ENCODE results near the gene PSG6.
"Not testable (repeated sequence)": the region's sequence is repeated elsewhere in the genome, so short reads cannot be mapped to it uniquely, and the experiment has no call there.

The PSG6 gene

GRCh38 chr19:42911731-42912130 lies 6.0 kb downstream of the PSG6 start:
- not testable (repeated sequence) for H3K27ac ChIP-seq; H3K9ac ChIP-seq; H3K36me3 ChIP-seq (ENCODE audit: insufficient read depth); H3K79me2 ChIP-seq (ENCODE audit: insufficient read depth, low read depth); H3K4me2 ChIP-seq; H4K20me1 ChIP-seq (ENCODE audit: insufficient read depth); H3K4me3 ChIP-seq (IDR thresholded peaks at IDR 0.05; ENCODE audit: insufficient read depth, low read depth, low read length); H3K4me1 ChIP-seq (ENCODE audit: low read depth, poor library complexity, severe bottlenecking); H2AFZ ChIP-seq (ENCODE audit: low read depth); H3K27me3 ChIP-seq (ENCODE audit: insufficient read depth, low read depth)

- H3K27me3 ChIP-seq (ENCODE audit: insufficient read depth, low read depth); H3K4me3 ChIP-seq (IDR thresholded peaks at IDR 0.05; ENCODE audit: insufficient read depth, low read depth, low read length); H3K4me1 ChIP-seq (ENCODE audit: low read depth, poor library complexity, severe bottlenecking); H3K27ac ChIP-seq; H4K20me1 ChIP-seq (ENCODE audit: insufficient read depth); H2AFZ ChIP-seq (ENCODE audit: low read depth); H3K36me3 ChIP-seq (ENCODE audit: insufficient read depth); H3K79me2 ChIP-seq (ENCODE audit: insufficient read depth, low read depth); H3K9ac ChIP-seq; H3K4me2 ChIP-seq: not testable (repeated sequence)
These were observed 11.5 kb downstream of the PSG6 start for GRCh38 chr19:42906162-42906561.

DNA sequence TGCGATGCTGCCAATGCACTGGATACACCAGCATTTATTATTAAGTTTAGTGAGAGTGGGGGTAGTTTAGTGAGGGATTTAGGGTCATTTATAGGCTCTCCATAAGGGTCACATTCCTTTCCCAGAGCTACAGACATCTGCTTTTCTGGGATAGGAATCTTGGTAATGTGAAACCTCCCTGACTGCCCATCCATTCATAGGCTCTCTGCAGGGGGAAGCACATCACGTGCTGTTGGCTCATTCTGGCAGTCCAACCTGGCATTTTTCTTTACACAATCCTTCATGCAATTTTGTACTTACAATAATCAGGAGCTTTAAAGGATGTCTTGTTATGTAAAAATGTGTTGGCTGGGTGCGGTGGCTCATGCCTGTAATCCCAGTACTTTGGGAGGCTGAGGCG lies 17.1 kb downstream of the PSG6 start:
- H4K20me1 ChIP-seq (ENCODE audit: insufficient read depth); H3K27ac ChIP-seq; H2AFZ ChIP-seq (ENCODE audit: low read depth); H3K4me3 ChIP-seq (IDR thresholded peaks at IDR 0.05; ENCODE audit: insufficient read depth, low read depth, low read length); H3K4me2 ChIP-seq; H3K79me2 ChIP-seq (ENCODE audit: insufficient read depth, low read depth); H3K4me1 ChIP-seq (ENCODE audit: low read depth, poor library complexity, severe bottlenecking); H3K27me3 ChIP-seq (ENCODE audit: insufficient read depth, low read depth); H3K9ac ChIP-seq; H3K36me3 ChIP-seq (ENCODE audit: insufficient read depth): not testable (repeated sequence)

DNA sequence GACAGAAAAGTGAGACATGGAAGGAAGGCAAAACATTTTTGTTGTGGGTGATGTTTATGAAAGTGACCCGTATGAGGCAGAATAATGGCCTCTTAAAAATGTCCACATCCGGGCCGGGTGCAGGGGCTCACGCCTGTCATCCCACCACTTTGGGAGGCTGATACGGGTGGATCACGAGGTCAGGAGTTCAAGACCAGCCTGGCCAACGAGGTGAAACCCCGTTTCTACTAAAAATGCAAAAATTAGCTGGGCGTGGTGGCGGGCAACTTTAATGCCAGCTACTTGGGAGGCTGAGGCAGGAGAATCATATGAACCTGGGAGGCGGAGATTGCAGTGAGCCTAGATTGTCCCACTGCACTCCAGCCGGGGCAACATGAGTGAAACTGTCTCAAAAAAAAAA lies 18.0 kb downstream of the PSG6 start:
- H3K27me3 ChIP-seq (ENCODE audit: insufficient read depth, low read depth); H4K20me1 ChIP-seq (ENCODE audit: insufficient read depth); H3K9ac ChIP-seq; H3K4me3 ChIP-seq (IDR thresholded peaks at IDR 0.05; ENCODE audit: insufficient read depth, low read depth, low read length); H3K79me2 ChIP-seq (ENCODE audit: insufficient read depth, low read depth); H3K4me1 ChIP-seq (ENCODE audit: low read depth, poor library complexity, severe bottlenecking); H3K4me2 ChIP-seq; H3K27ac ChIP-seq; H3K36me3 ChIP-seq (ENCODE audit: insufficient read depth); H2AFZ ChIP-seq (ENCODE audit: low read depth): not testable (repeated sequence)

- not testable (repeated sequence) for H3K36me3 ChIP-seq (ENCODE audit: insufficient read depth); H3K27ac ChIP-seq; H3K79me2 ChIP-seq (ENCODE audit: insufficient read depth, low read depth); H3K27me3 ChIP-seq (ENCODE audit: insufficient read depth, low read depth); H3K4me3 ChIP-seq (IDR thresholded peaks at IDR 0.05; ENCODE audit: insufficient read depth, low read depth, low read length); H3K4me1 ChIP-seq (ENCODE audit: low read depth, poor library complexity, severe bottlenecking); H4K20me1 ChIP-seq (ENCODE audit: insufficient read depth); H3K4me2 ChIP-seq; H2AFZ ChIP-seq (ENCODE audit: low read depth); H3K9ac ChIP-seq
These were observed 18.6 kb downstream of the PSG6 start for GRCh38 chr19:42899110-42899509.

- H3K27ac ChIP-seq; H3K79me2 ChIP-seq (ENCODE audit: insufficient read depth, low read depth); H3K9ac ChIP-seq; H3K36me3 ChIP-seq (ENCODE audit: insufficient read depth); H3K27me3 ChIP-seq (ENCODE audit: insufficient read depth, low read depth); H3K4me2 ChIP-seq; H3K4me1 ChIP-seq (ENCODE audit: low read depth, poor library complexity, severe bottlenecking); H2AFZ ChIP-seq (ENCODE audit: low read depth); H3K4me3 ChIP-seq (IDR thresholded peaks at IDR 0.05; ENCODE audit: insufficient read depth, low read depth, low read length); H4K20me1 ChIP-seq (ENCODE audit: insufficient read depth): not testable (repeated sequence)
These were observed 19.0 kb downstream of the PSG6 start for GRCh38 chr19:42898656-42899055.

DNA sequence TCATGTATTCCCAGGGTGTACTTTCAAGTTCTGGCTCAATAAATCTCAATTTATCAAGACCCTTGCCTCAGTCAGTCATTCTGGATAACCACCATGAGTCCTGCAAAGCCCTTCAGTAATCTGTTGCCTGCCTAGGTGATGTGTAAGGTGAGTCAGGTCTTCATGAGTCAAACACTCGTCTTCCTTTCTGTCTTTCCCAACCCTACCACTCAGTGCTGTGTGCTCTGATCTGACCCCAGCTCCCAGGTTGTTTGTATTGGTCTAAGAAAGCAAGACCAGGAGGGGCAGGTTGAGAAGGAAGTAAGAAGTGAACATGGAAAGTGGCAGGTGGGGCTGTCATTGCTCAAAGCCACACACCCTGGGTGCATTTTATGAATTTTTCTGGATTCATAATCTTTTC lies 20.0 kb downstream of the PSG6 start:
- not testable (repeated sequence) for H3K27ac ChIP-seq; H3K79me2 ChIP-seq (ENCODE audit: insufficient read depth, low read depth); H3K36me3 ChIP-seq (ENCODE audit: insufficient read depth)

DNA sequence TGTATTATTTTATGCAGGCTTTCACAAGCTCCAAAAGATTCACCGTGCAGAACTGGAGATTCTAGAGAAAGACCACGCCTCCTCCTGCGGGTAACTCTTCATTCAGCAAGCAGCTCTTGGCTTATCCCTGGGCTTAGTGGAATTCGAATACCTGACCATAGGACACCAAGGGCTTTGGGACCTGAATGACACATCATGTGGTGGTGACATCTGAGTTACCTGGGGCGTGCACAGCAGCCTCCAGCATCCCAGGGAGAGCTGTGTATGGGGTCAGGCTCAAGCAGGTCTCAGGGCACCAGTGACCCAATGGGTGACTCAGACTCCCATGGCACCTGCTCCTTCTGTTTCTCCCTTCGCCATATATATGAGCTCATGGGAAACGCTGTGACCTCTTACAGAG lies 27.2 kb downstream of the PSG6 start:
- not testable (repeated sequence) for H4K20me1 ChIP-seq (ENCODE audit: insufficient read depth); H3K9ac ChIP-seq; H2AFZ ChIP-seq (ENCODE audit: low read depth); H3K27me3 ChIP-seq (ENCODE audit: insufficient read depth, low read depth); H3K4me3 ChIP-seq (IDR thresholded peaks at IDR 0.05; ENCODE audit: insufficient read depth, low read depth, low read length); H3K27ac ChIP-seq; H3K36me3 ChIP-seq (ENCODE audit: insufficient read depth); H3K79me2 ChIP-seq (ENCODE audit: insufficient read depth, low read depth); H3K4me1 ChIP-seq (ENCODE audit: low read depth, poor library complexity, severe bottlenecking); H3K4me2 ChIP-seq

More for the DNA sequence above, 20.0 kb downstream of the PSG6 start:
- H3K4me2 ChIP-seq; H2AFZ ChIP-seq (ENCODE audit: low read depth); H3K4me1 ChIP-seq (ENCODE audit: low read depth, poor library complexity, severe bottlenecking); H3K4me3 ChIP-seq (IDR thresholded peaks at IDR 0.05; ENCODE audit: insufficient read depth, low read depth, low read length); H3K27me3 ChIP-seq (ENCODE audit: insufficient read depth, low read depth); H3K9ac ChIP-seq; H4K20me1 ChIP-seq (ENCODE audit: insufficient read depth): not testable (repeated sequence)

DNA sequence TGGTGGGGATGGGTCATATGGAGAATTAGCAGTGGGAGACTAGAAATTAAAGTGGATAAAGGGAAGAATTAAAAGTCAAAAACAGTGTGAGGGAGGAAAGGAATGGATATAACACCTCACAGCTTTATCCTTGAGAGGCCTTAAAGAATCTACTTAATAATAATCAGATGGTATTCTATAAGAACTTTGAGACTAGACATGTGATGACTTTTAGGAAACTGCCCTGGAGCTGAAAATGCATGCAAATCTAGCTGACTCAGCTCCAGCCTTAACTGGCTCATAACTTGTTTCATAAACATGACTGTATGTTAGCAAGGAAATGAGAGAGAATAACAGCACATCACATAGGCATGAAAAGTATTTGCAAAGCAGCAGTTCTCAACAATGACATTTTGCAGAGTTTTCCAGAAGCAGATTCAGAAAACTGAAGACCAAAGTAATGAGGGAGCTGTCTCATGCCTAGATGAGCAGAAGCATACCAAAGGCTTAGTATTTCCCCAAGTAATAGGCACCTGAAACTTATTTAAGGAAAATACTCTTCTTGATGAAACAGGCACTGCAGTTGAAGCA lies 29.7 kb downstream of the PSG6 start:
- H4K20me1 ChIP-seq (ENCODE audit: insufficient read depth); H3K4me2 ChIP-seq; H3K9ac ChIP-seq; H3K4me1 ChIP-seq (ENCODE audit: low read depth, poor library complexity, severe bottlenecking); H3K36me3 ChIP-seq (ENCODE audit: insufficient read depth); H3K27ac ChIP-seq; H3K27me3 ChIP-seq (ENCODE audit: insufficient read depth, low read depth); H2AFZ ChIP-seq (ENCODE audit: low read depth); H3K4me3 ChIP-seq (IDR thresholded peaks at IDR 0.05; ENCODE audit: insufficient read depth, low read depth, low read length); H3K79me2 ChIP-seq (ENCODE audit: insufficient read depth, low read depth): not testable (repeated sequence)

- not testable (repeated sequence) for H3K27me3 ChIP-seq (ENCODE audit: insufficient read depth, low read depth); H3K4me1 ChIP-seq (ENCODE audit: low read depth, poor library complexity, severe bottlenecking); H3K4me2 ChIP-seq; H3K9ac ChIP-seq; H3K79me2 ChIP-seq (ENCODE audit: insufficient read depth, low read depth); H3K36me3 ChIP-seq (ENCODE audit: insufficient read depth); H4K20me1 ChIP-seq (ENCODE audit: insufficient read depth); H3K27ac ChIP-seq; H2AFZ ChIP-seq (ENCODE audit: low read depth); H3K4me3 ChIP-seq (IDR thresholded peaks at IDR 0.05; ENCODE audit: insufficient read depth, low read depth, low read length)
These were observed 35.0 kb downstream of the PSG6 start for GRCh38 chr19:42882730-42883129.

DNA sequence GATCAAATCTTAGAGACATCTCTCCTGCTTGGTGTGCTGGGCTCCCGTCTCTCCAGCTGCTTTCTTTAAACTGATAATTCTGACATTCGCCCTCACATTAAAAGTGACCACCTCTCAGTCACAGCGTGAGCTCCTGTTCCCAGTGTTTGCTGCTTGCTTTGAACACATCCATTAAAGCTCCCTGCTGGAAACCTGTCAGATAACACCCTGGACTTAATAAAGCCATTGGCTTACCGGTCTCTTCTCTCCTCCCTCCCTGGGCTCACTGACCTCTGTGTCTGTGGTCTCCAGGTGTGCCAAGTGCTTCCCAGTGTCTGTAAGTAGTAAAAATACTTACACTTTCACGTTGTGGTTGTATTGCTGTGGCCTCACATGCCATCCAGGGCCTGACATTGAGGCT lies 35.7 kb downstream of the PSG6 start:
- not testable (repeated sequence) for H3K27ac ChIP-seq; H4K20me1 ChIP-seq (ENCODE audit: insufficient read depth); H3K4me3 ChIP-seq (IDR thresholded peaks at IDR 0.05; ENCODE audit: insufficient read depth, low read depth, low read length); H3K4me1 ChIP-seq (ENCODE audit: low read depth, poor library complexity, severe bottlenecking); H3K27me3 ChIP-seq (ENCODE audit: insufficient read depth, low read depth); H3K36me3 ChIP-seq (ENCODE audit: insufficient read depth); H3K4me2 ChIP-seq; H2AFZ ChIP-seq (ENCODE audit: low read depth); H3K9ac ChIP-seq; H3K79me2 ChIP-seq (ENCODE audit: insufficient read depth, low read depth)

All from KMS-11 (cell line).